Measurements from ENCODE around the gene SLC26A2. TPM values are rescaled to one million over a fixed set of nuclear protein-coding genes. Genes with fewer than 3 reads are reported as not detected.

SLC26A2 gene
- total and polyA plus RNA-seq, 2 donors (not counting 1 experiment from before 2014, with no cell fraction given), result 2.1 to 13.2 TPM

DNA sequence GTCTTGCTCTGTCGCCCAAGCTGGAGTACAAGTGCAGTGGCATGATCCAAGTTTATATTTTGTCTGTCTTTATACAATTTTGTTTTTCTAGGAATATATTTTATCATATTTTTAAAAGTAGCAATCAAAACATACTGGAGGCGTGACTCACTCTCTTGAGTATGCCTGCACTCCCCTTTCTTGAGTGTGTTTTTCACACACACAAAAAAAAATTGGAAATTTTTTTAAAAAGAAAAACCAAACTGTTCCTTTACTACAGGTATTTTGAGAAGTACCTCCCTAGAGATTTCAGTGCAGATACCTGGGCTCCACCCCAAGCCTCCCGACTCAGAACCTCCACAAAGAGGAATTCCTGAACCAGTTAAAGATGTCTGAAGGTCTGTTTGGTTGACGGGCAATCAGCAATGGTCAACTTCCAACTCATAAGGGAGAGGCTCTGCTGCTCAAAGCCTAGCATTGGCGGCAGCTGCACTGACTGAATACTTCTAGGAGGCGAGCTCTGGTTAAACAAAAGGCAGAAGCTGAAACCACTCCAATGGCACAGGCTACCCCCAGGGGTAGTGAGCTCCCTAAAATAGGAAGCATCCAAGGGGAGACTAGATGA is 43.4 kb upstream of the SLC26A2 start:
- Histone ChIP-seq H3K4me2 (replicated peaks; ENCODE audit: low read depth, low read length, poor library complexity, severe bottlenecking) (no peak overlapping the region), H4K20me1 (ENCODE audit: control insufficient read depth, insufficient read depth, low read length, poor library complexity, severe bottlenecking) (no peaks in the 10 kb centered on the region), H3K4me3 (ENCODE audit: control extremely low read depth in 1 of 5, extremely low read depth in 1 of 5, insufficient read depth in 1 of 5, low read depth in 2 of 5, low read length in 4 of 5) (no peak overlapping the region), H3K9ac (ENCODE audit: low read length) (no peak overlapping the region), H3K9me3 (ENCODE audit: control extremely low read depth in 1 of 3, control insufficient read depth in 2 of 3, insufficient read depth in 1 of 3, low read length in 2 of 3) (no peaks in the 10 kb centered on the region), H3K4me1 (ENCODE audit: control insufficient read depth in 2 of 2, insufficient read depth in 2 of 2, low read length in 2 of 2) (no peaks in the 10 kb centered on the region), H3K36me3 (replicated peaks in 1 of 2; ENCODE audit: control extremely low read depth in 1 of 2, control insufficient read depth in 1 of 2, extremely low read depth in 1 of 2, insufficient read depth in 2 of 2, low read length in 1 of 2) (no peaks in the 10 kb centered on the region), H2AFZ (ENCODE audit: insufficient read depth, low read depth, low read length, poor library complexity, severe bottlenecking) (no peak overlapping the region), H3K27me3 (replicated peaks in 1 of 4; ENCODE audit: control extremely low read depth in 1 of 4, control insufficient read depth in 3 of 4, insufficient read depth in 4 of 4, low read length in 3 of 4) (no peaks in the 10 kb centered on the region), H3K27ac (ENCODE audit: low read length in 2 of 2) (no peak overlapping the region), H3K79me2 (ENCODE audit: control insufficient read depth, insufficient read depth, low read length) (no peaks in the 10 kb centered on the region)
- ChIA-PET POLR2A (no interaction called here), CTCF (no interaction called here)
- H3K9me3 Mint-ChIP-seq (ENCODE audit: insufficient read depth), result no peaks in the 10 kb centered on the region
- TF ChIP-seq, protein P1, sequence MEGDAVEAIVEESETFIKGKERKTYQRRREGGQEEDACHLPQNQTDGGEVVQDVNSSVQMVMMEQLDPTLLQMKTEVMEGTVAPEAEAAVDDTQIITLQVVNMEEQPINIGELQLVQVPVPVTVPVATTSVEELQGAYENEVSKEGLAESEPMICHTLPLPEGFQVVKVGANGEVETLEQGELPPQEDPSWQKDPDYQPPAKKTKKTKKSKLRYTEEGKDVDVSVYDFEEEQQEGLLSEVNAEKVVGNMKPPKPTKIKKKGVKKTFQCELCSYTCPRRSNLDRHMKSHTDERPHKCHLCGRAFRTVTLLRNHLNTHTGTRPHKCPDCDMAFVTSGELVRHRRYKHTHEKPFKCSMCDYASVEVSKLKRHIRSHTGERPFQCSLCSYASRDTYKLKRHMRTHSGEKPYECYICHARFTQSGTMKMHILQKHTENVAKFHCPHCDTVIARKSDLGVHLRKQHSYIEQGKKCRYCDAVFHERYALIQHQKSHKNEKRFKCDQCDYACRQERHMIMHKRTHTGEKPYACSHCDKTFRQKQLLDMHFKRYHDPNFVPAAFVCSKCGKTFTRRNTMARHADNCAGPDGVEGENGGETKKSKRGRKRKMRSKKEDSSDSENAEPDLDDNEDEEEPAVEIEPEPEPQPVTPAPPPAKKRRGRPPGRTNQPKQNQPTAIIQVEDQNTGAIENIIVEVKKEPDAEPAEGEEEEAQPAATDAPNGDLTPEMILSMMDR (IDR thresholded peaks at IDR 0.05), result no peak
- TF ChIP-seq EZH2 (IDR thresholded peaks at IDR 0.05; ENCODE audit: borderline replicate concordance, insufficient read depth, low read depth, low read length, poor library complexity, severe bottlenecking), result no peak
- intact Hi-C loops (cut with micrococcal nuclease), result no loop called here
- DNase-seq (no peak), ATAC-seq (ENCODE audit: low read depth) (no peak)
- no peak overlapping the region for H3K27ac Mint-ChIP-seq
- H3K4me1 Mint-ChIP-seq, result peaks cover 4% of the 10 kb centered on the region
- WGBS (ENCODE audit: insufficient coverage), result 100% methylated on average over 1 of the region's 6 CpGs
- H3K4me3 Mint-ChIP-seq, result no peak overlapping the region
- peaks cover 16% of the 10 kb centered on the region for H3K27me3 Mint-ChIP-seq

GRCh38 chr5:149921597-149921996 is 39.0 kb upstream of the SLC26A2 start:
- ATAC-seq (ENCODE audit: low read depth) (no peak), DNase-seq (no peak)
- Histone ChIP-seq H3K79me2 (ENCODE audit: control insufficient read depth, insufficient read depth, low read length) (no peaks in the 10 kb centered on the region), H3K4me2 (replicated peaks; ENCODE audit: low read depth, low read length, poor library complexity, severe bottlenecking) (no peak overlapping the region), H3K4me1 (ENCODE audit: control insufficient read depth in 2 of 2, insufficient read depth in 2 of 2, low read length in 2 of 2) (no peaks in the 10 kb centered on the region), H3K27me3 (replicated peaks in 1 of 4; ENCODE audit: control extremely low read depth in 1 of 4, control insufficient read depth in 3 of 4, insufficient read depth in 4 of 4, low read length in 3 of 4) (no peaks in the 10 kb centered on the region), H2AFZ (ENCODE audit: insufficient read depth, low read depth, low read length, poor library complexity, severe bottlenecking) (no peak overlapping the region), H3K27ac (ENCODE audit: low read length in 2 of 2) (no peak overlapping the region), H3K9ac (ENCODE audit: low read length) (no peak overlapping the region), H3K4me3 (ENCODE audit: control extremely low read depth in 1 of 5, extremely low read depth in 1 of 5, insufficient read depth in 1 of 5, low read depth in 2 of 5, low read length in 4 of 5) (no peak overlapping the region), H3K36me3 (replicated peaks in 1 of 2; ENCODE audit: control extremely low read depth in 1 of 2, control insufficient read depth in 1 of 2, extremely low read depth in 1 of 2, insufficient read depth in 2 of 2, low read length in 1 of 2) (no peaks in the 10 kb centered on the region), H3K9me3 (ENCODE audit: control extremely low read depth in 1 of 3, control insufficient read depth in 2 of 3, insufficient read depth in 1 of 3, low read length in 2 of 3) (no peaks in the 10 kb centered on the region), H4K20me1 (ENCODE audit: control insufficient read depth, insufficient read depth, low read length, poor library complexity, severe bottlenecking) (no peaks in the 10 kb centered on the region)
- no CpG with 5 or more reads among the region's 3 CpGs for WGBS (ENCODE audit: insufficient coverage)
- no peak for TF ChIP-seq EZH2 (IDR thresholded peaks at IDR 0.05; ENCODE audit: borderline replicate concordance, insufficient read depth, low read depth, low read length, poor library complexity, severe bottlenecking)
- TF ChIP-seq, protein P1 (IDR thresholded peaks at IDR 0.05), result no peak
- ChIA-PET CTCF (no interaction called here), POLR2A (no interaction called here)
- H3K27ac Mint-ChIP-seq, result no peak overlapping the region
- intact Hi-C loops (cut with micrococcal nuclease), result no loop called here
- no peak overlapping the region for H3K4me3 Mint-ChIP-seq
- H3K4me1 Mint-ChIP-seq, result no peaks in the 10 kb centered on the region
- peaks cover 11% of the 10 kb centered on the region for H3K27me3 Mint-ChIP-seq
- H3K9me3 Mint-ChIP-seq (ENCODE audit: insufficient read depth), result no peaks in the 10 kb centered on the region

Measured in B cell (primary cell).